ENCODE data around the gene VPS4A.

DNA sequence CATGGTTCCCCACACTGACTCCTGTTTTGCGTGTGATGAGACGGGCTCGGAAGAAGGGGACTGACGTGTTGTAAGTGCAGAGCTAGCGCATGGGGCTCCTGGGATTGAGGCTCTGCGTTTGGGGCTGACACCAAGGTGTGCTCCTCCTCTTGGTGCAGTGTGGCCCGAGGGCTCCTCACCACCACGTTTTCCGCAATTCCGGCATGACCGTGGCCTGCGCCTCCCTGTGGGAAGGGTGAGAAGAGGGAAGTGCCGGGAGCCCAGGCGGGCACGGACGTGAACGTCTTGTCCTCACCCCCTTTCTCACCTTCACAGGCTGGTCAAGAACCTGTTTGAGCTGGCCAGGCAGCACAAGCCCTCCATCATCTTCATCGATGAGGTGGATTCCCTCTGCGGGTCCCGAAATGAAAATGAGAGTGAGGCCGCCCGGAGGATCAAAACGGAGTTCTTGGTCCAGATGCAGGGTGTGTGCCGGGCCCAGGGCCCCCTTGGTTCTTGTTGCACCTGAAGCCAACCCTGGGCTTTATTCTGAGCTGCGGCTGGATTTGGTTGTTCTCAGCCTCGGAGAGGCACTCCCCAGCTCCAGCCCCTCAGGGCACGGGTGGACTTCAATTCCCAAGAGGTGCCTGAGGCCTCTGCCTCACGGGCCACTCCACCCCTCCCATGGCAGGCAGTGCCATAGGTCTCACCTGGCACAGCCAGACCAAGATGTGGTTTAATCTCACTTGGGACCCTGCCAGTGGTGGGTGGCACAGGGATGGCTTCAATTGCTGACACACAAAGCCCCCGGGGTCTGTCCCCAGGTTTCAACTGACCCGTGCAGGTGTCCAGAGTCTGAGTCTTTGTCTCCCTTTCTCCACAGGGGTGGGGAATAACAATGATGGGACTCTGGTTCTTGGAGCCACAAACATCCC lies 8.9 kb downstream of the VPS4A start:
- no peak for TF ChIP-seq CTCF (IDR thresholded peaks at IDR 0.05; ENCODE audit: insufficient read depth, low read depth, low read length)
- TF ChIP-seq EZH2 (IDR thresholded peaks at IDR 0.05; ENCODE audit: insufficient read depth, low read length), result no peak

Measured in astrocyte (in vitro differentiated cells and primary cell).